CD4-positive, alpha-beta T cell (primary cell): ENCODE measurements around the gene GBA2. TPM values are rescaled to one million over a fixed set of nuclear protein-coding genes. Genes with fewer than 3 reads are reported as not detected.

Experiments used
- ATAC-seq: fragments of 200-7000 bp; cut with Tn5 transposase; one replicate; pipeline ENCODE4 v1.10.0; 2022; ENCODE audit warnings: mild to moderate bottlenecking; ENCODE audit not compliant: poor library complexity
- CTCF ChIA-PET: fragments of 350-600 bp; sonication (Branson Sonifier 250); formaldehyde crosslinking; loops from one replicate; lab custom pipeline; 2021; ENCODE audit warnings: antibody characterized with exemption, inconsistent platforms; lab: Charles Lee
- POLR2A ChIA-PET: fragments of 350-600 bp; sonication (Branson Sonifier 250); formaldehyde crosslinking; loops from one replicate; lab custom pipeline; 2021; ENCODE audit warnings: antibody characterized with exemption, inconsistent platforms; lab: Charles Lee
- DNase-seq, 14 experiments: peaks; one replicate each; pipeline ENCODE4 v3.0.0-alpha.2; 2013 to 2020; ENCODE audit warnings: mixed read lengths in 2 of 14
- H3K27ac ChIP-seq, 2 donors: one replicate each; pipeline versions ENCODE4 v1.5.1 to v1.7.0; 2013; ENCODE audit warnings: low read length in 2 of 2, low read depth in 1 of 2, mild to moderate bottlenecking in 1 of 2
- H3K27me3 ChIP-seq, 2 experiments: 1 replicate in 1 of 2; 2 replicates in 1 of 2; pipeline versions ENCODE4 v1.6.1 to v1.7.0; 2013; ENCODE audit warnings: low read length in 2 of 2, control low read depth in 1 of 2, mild to moderate bottlenecking in 1 of 2, moderate library complexity in 1 of 2; ENCODE audit not compliant: insufficient read depth in 2 of 2, control insufficient read depth in 1 of 2
- H3K36me3 ChIP-seq: one replicate; pipeline ENCODE4 v1.6.1; 2013; ENCODE audit warnings: low read length, control low read depth; ENCODE audit not compliant: insufficient read depth
- H3K4me1 ChIP-seq: one replicate; pipeline ENCODE4 v1.6.1; 2013; ENCODE audit warnings: low read length, control low read depth; ENCODE audit not compliant: insufficient read depth
- H3K4me3 ChIP-seq: one replicate; pipeline ENCODE4 v1.5.1; 2013; ENCODE audit warnings: mild to moderate bottlenecking, low read length, moderate library complexity
- H3K9me3 ChIP-seq, 2 experiments: 1 replicate in 1 of 2; 2 replicates in 1 of 2; pipeline versions ENCODE4 v1.6.1 to v1.7.0; 2013; ENCODE audit warnings: low read length in 2 of 2, mild to moderate bottlenecking in 2 of 2, control low read depth in 1 of 2, moderate library complexity in 1 of 2; ENCODE audit not compliant: control insufficient read depth in 1 of 2, insufficient read depth in 1 of 2
- H3K27ac Mint-ChIP-seq: one replicate; pipeline ENCODE4 v1.8.0; 2020; ENCODE audit warnings: mixed read lengths
- H3K27me3 Mint-ChIP-seq: one replicate; pipeline ENCODE4 v1.8.0; 2021; ENCODE audit warnings: mixed read lengths
- H3K36me3 Mint-ChIP-seq: one replicate; pipeline ENCODE4 v1.8.0; 2021; ENCODE audit warnings: low read depth, mixed read lengths
- H3K4me1 Mint-ChIP-seq: one replicate; pipeline ENCODE4 v1.8.0; 2021; ENCODE audit warnings: low read depth, mixed read lengths
- H3K4me3 Mint-ChIP-seq: one replicate; pipeline ENCODE4 v1.8.0; 2020; ENCODE audit warnings: mild to moderate bottlenecking, mixed read lengths
- H3K9me3 Mint-ChIP-seq: one replicate; pipeline ENCODE4 v1.8.0; 2020; ENCODE audit warnings: mixed read lengths
- CTCF ChIP-seq: fragments of 200-600 bp; IDR thresholded peaks from one replicate; pipeline ENCODE4 v1.8.0; 2022; ENCODE audit warnings: antibody characterized with exemption, mild to moderate bottlenecking
- intact Hi-C, 2 experiments: fragments of 100-400 bp; cut with DNase I in 1 of 2; cut with micrococcal nuclease in 1 of 2; formaldehyde crosslinking; loops; one replicate each; pipeline versions ENCODE4 v1.15.1 to v1.9.0; 2023 to 2025; cut with DNase I, micrococcal nuclease
- total RNA-seq, 174 experiments: library from RNA in 2 of 174; stranded (reverse) in 2 of 174; gene quantifications; one replicate each; pipeline ENCODE4 v1.2.3 and lab custom pipeline; 2021 to 2026

The GBA2 gene
- total RNA-seq, 2 experiments from 2014 or later: 17.3 to 18.6 TPM

- DNase-seq: no peak
- H3K27ac Mint-ChIP-seq: no peak overlapping the region
- no peak for TF ChIP-seq CTCF
- H3K36me3 Mint-ChIP-seq: peaks cover 7% of the 10 kb centered on the region
- POLR2A ChIA-PET: no interaction called here
- no peaks in the 10 kb centered on the region for H3K9me3 Mint-ChIP-seq
- no peak for ATAC-seq
- H3K36me3 ChIP-seq: peaks cover 13% of the 10 kb centered on the region
- no peaks in the 10 kb centered on the region for H3K27me3 ChIP-seq
- no peak overlapping the region for H3K4me3 ChIP-seq
- CTCF ChIA-PET: interaction anchor here (0.9 kb wide), 1 partner anchor 18 kb away, joined by 4 read pairs; no protein-coding TSS in a partner anchor
- intact Hi-C loops: no loop called here
- no peak overlapping the region for H3K4me3 Mint-ChIP-seq
- no peak overlapping the region for H3K27ac ChIP-seq
- peaks cover 12% of the 10 kb centered on the region for H3K4me1 Mint-ChIP-seq
- H3K9me3 ChIP-seq: no peaks in the 10 kb centered on the region
- peaks cover 4% of the 10 kb centered on the region for H3K4me1 ChIP-seq
- no peaks in the 10 kb centered on the region for H3K27me3 Mint-ChIP-seq
Observed at GRCh38 chr9:35771943-35772342, 22.9 kb upstream of the GBA2 start.

GRCh38 chr9:35771534-35771933, 22.5 kb upstream of the GBA2 start:
- no peak for ATAC-seq
- Mint-ChIP-seq H3K4me3 (no peak overlapping the region), H3K9me3 (no peaks in the 10 kb centered on the region), H3K4me1 (peaks cover 16% of the 10 kb centered on the region), H3K27ac (no peak overlapping the region), H3K27me3 (no peaks in the 10 kb centered on the region), H3K36me3 (peaks cover 7% of the 10 kb centered on the region)
- H3K9me3 ChIP-seq: no peaks in the 10 kb centered on the region
- H3K4me1 ChIP-seq: peaks cover 4% of the 10 kb centered on the region
- no peak for DNase-seq
- no peak overlapping the region for H3K27ac ChIP-seq
- POLR2A ChIA-PET: interaction anchor here (1.1 kb wide), 1 partner anchor 15 kb away, joined by 4 read pairs; no protein-coding TSS in a partner anchor
- H3K36me3 ChIP-seq: peaks cover 13% of the 10 kb centered on the region
- intact Hi-C loops: no loop called here
- CTCF ChIA-PET: no interaction called here
- no peak for TF ChIP-seq CTCF
- no peaks in the 10 kb centered on the region for H3K27me3 ChIP-seq
- no peak overlapping the region for H3K4me3 ChIP-seq

GRCh38 chr9:35771075-35771433, 22.0 kb upstream of the GBA2 start:
- Mint-ChIP-seq H3K4me3 (no peak overlapping the region), H3K27ac (no peak overlapping the region), H3K36me3 (peaks cover 5% of the 10 kb centered on the region), H3K4me1 (peaks cover 21% of the 10 kb centered on the region), H3K9me3 (no peaks in the 10 kb centered on the region), H3K27me3 (no peaks in the 10 kb centered on the region)
- no peaks in the 10 kb centered on the region for H3K9me3 ChIP-seq
- intact Hi-C loops: no loop called here
- H3K27ac ChIP-seq: no peak overlapping the region
- H3K36me3 ChIP-seq: peaks cover 13% of the 10 kb centered on the region
- no peak overlapping the region for H3K4me3 ChIP-seq
- TF ChIP-seq CTCF: no peak
- no peaks in the 10 kb centered on the region for H3K27me3 ChIP-seq
- CTCF ChIA-PET: no interaction called here
- H3K4me1 ChIP-seq: peaks cover 4% of the 10 kb centered on the region
- POLR2A ChIA-PET: interaction anchor here (1.1 kb wide), 1 partner anchor 15 kb away, joined by 4 read pairs; no protein-coding TSS in a partner anchor
- ATAC-seq (no peak), DNase-seq (no peak)
